Gastrocnemius medialis (tissue), 4 donors: ENCODE measurements around the gene ASAP2.

ENCODE experiments used
- CTCF ChIP-seq, 5 experiments: fragments of 450-650 bp in 3 of 5; fragments of 200-600 bp in 2 of 5; sonication (generic) in 2 of 5; IDR thresholded peaks in 4 of 5; conservative IDR thresholded peaks in 1 of 5; 1 replicate in 4 of 5; 2 replicates in 1 of 5; pipeline ENCODE4 v1.5.1; 2016 to 2019; ENCODE audit warnings: antibody characterized with exemption in 5 of 5, mild to moderate bottlenecking in 3 of 5, moderate library complexity in 3 of 5
- POLR2A ChIP-seq, 2 donors: fragments of 450-650 bp; IDR thresholded peaks; one replicate each; pipeline ENCODE4 v1.6.1; 2017; ENCODE audit warnings: antibody characterized with exemption in 2 of 2, mild to moderate bottlenecking in 2 of 2, moderate library complexity in 2 of 2

GRCh38 chr2:9359463-9359862 is 152.9 kb downstream of the ASAP2 start:
- TF ChIP-seq CTCF (IDR thresholded peaks at IDR 0.05 in 4 of 5, conservative IDR thresholded peaks at IDR 0.05 in 1 of 5) (no peak), POLR2A (IDR thresholded peaks at IDR 0.05) (no peak)
